ENCODE measurements around the gene DCBLD1.
"Not testable (repeated sequence)": the region's sequence is repeated elsewhere in the genome, so short reads cannot be mapped to it uniquely, and the experiment has no call there.

DCBLD1 gene

GRCh38 chr6:117482240-117483003 lies at the start of gene DCBLD1:
Gene DCBLD1, plus strand, starts transcription at chr6:117482674. Its CDS starts 108 bp downstream, at chr6:117482782.
- peak; percentile 13 to 24 for DNase-seq (ENCODE audit: low read depth in 2 of 2)

- no peak for DNase-seq (ENCODE audit: low read depth in 2 of 2)
Measured at GRCh38 chr6:117440706-117441525, 41.6 kb upstream of the DCBLD1 start.

- no peak for DNase-seq (ENCODE audit: low read depth in 2 of 2)
Measured at GRCh38 chr6:117441824-117442264, 40.6 kb upstream of the DCBLD1 start.

GRCh38 chr6:117442313-117442712 lies 40.2 kb upstream of the DCBLD1 start:
- not testable (repeated sequence) for DNase-seq (ENCODE audit: low read depth in 2 of 2)

GRCh38 chr6:117444600-117444999 lies 37.9 kb upstream of the DCBLD1 start:
- DNase-seq (ENCODE audit: low read depth in 2 of 2) = no peak

GRCh38 chr6:117446861-117447260 lies 35.6 kb upstream of the DCBLD1 start:
- no peak for DNase-seq (ENCODE audit: low read depth in 2 of 2)

- no peak for DNase-seq (ENCODE audit: low read depth in 2 of 2)
Measured at GRCh38 chr6:117448011-117448410, 34.5 kb upstream of the DCBLD1 start.

GRCh38 chr6:117448732-117449485 lies 33.6 kb upstream of the DCBLD1 start:
- DNase-seq (ENCODE audit: low read depth in 2 of 2) = no peak

GRCh38 chr6:117449549-117450439 lies 32.7 kb upstream of the DCBLD1 start:
- DNase-seq (ENCODE audit: low read depth in 2 of 2) = peak; percentile 25 to 35

- no peak for DNase-seq (ENCODE audit: low read depth in 2 of 2)
Measured at GRCh38 chr6:117451671-117452070, 30.8 kb upstream of the DCBLD1 start.

GRCh38 chr6:117456250-117456649 lies 26.2 kb upstream of the DCBLD1 start:
- DNase-seq (ENCODE audit: low read depth in 2 of 2) = no peak

- DNase-seq (ENCODE audit: low read depth in 2 of 2) = no peak
Measured at GRCh38 chr6:117456998-117457397, 25.5 kb upstream of the DCBLD1 start.

GRCh38 chr6:117459204-117459944 lies 23.1 kb upstream of the DCBLD1 start:
- DNase-seq (ENCODE audit: low read depth in 2 of 2) = no peak

GRCh38 chr6:117463762-117464665 lies 18.5 kb upstream of the DCBLD1 start:
- DNase-seq (ENCODE audit: low read depth in 2 of 2) = no peak

- DNase-seq (ENCODE audit: low read depth in 2 of 2) = no peak
Measured at GRCh38 chr6:117464700-117465099, 17.8 kb upstream of the DCBLD1 start.

GRCh38 chr6:117465691-117466090 lies 16.8 kb upstream of the DCBLD1 start:
- no peak for DNase-seq (ENCODE audit: low read depth in 2 of 2)

- no peak for DNase-seq (ENCODE audit: low read depth in 2 of 2)
Measured at GRCh38 chr6:117467876-117468275, 14.6 kb upstream of the DCBLD1 start.

GRCh38 chr6:117468527-117468926 lies 13.9 kb upstream of the DCBLD1 start:
- DNase-seq (ENCODE audit: low read depth in 2 of 2) = not testable (repeated sequence)

- DNase-seq (ENCODE audit: low read depth in 2 of 2) = no peak
Measured at GRCh38 chr6:117469356-117469755, 13.1 kb upstream of the DCBLD1 start.

Data from stimulated activated CD8-positive, alpha-beta memory T cell treated with anti-CD3 and anti-CD28 coated beads, Interleukin-7, amount 100 ng/mL, for 1 hour (primary cell).